CD1c-positive myeloid dendritic cell (primary cell): ENCODE data around the gene ACBD6.
"Not testable (repeated sequence)": the region's sequence is repeated elsewhere in the genome, so short reads cannot be mapped to it uniquely, and the experiment has no call there.

Experiments
- DNase-seq: peaks from one replicate; pipeline ENCODE4 v3.0.0-alpha.2; 2016; ENCODE audit errors: extremely low spot score

The ACBD6 gene, protein sequence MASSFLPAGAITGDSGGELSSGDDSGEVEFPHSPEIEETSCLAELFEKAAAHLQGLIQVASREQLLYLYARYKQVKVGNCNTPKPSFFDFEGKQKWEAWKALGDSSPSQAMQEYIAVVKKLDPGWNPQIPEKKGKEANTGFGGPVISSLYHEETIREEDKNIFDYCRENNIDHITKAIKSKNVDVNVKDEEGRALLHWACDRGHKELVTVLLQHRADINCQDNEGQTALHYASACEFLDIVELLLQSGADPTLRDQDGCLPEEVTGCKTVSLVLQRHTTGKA

DNA sequence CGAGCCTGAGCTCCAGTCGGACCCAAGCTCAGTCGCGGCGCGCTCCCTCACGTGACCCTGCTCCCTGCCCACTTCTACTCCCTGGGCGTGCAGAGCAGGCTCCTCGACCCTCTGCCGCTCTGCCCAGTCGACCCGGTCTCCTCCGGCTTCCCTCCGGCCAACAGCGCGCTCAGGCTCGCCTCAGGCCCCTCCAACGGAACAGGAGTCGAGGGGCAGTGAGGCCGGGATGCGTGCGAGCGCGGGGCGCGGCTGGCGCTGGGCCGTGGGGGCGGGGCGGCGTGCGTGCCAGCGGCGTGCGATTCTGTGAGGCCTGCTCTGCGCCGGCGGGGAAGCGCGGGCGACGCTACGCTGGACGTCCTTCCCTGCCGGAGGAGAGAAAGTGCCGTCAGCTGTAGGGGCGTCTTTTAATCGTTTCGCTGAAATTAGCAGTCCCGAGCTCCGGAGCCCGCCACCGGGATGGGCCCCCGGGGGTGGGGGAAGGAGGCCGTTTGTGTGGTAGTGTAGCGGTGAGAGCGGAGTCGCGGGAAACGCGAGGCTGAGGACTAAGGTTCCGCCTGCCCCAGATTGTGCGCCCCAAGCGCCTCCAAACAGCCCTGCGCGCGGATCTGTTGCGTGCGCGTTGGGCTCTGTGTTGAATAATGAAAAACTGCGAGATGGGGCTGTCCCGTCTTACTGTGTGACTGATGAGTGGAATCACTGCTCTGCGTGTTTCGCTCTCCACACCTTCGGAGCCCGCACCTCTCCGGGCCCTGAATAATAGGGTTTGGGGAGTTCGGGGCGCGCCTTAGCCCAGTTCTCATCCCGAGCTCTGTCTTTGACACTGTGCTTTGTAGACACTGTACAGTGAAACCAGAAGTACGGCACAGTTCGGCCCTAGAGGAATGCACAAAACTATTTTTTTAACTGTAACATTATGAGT, at the start of gene ACBD6:
ACBD6 (minus strand) TSS at position 217 of the 919 bp plus-strand sequence. CDS start 311 bp downstream, outside the sequence.
- peak; percentile 88 for DNase-seq

GRCh38 chr1:180551997-180552396, 49.6 kb upstream of the ACBD6 start:
- no peak for DNase-seq

GRCh38 chr1:180550241-180550640, 47.9 kb upstream of the ACBD6 start:
- DNase-seq, result no peak

GRCh38 chr1:180549770-180550169, 47.4 kb upstream of the ACBD6 start:
- DNase-seq, result not testable (repeated sequence)

DNA sequence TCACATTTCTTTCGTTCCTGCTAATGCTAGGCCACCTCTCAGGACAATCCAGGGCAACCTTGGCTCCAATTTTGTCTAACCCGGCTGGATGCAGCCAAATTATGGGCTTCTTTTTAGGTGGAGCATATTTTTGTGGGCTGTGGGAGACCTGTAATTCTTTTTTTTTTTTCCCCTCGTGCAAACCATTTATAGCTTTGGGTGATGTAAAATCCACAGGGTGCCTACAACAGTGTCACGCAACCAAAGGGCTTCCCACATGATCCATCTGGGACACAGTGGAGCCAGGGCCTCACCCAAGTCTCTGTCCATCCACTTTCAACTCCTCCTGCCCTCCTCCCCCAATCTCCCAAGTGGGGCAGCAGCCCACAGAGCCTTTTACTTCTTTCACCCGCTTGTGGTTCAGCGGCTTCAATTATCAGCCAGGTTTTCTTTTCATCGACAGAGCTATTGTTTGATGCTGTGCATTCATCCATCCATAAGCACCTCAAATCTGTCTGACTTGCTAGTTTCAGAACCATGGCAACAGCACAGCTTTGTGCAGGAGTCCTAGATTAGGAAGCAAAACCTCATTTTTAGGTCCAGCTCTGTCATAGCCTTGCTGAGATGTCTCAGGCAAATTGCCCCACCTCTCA, 46.4 kb upstream of the ACBD6 start:
- DNase-seq, result no peak

DNA sequence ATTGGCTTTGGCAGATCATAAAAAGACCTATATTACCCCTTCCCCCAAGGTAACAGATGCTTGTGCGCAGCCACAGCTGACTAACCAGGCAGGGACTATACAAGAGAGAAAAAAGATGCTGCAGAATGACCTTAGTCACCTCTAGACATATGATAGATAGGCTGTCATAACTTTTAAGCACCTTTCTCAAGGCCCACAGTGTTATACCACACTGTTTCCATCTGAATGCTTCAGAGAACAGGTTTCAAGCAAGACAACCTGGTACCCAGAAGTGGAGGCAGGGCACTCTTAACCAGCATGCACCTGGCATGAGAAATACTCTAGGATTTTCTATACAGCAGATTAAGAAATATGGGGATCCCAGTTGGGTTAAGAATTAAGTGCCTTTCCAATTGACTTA, 43.6 kb upstream of the ACBD6 start:
- DNase-seq, result no peak

- DNase-seq, result no peak
These were observed 41.7 kb upstream of the ACBD6 start for GRCh38 chr1:180544050-180544449.

GRCh38 chr1:180542838-180543145, 40.4 kb upstream of the ACBD6 start:
- DNase-seq, result no peak

DNA sequence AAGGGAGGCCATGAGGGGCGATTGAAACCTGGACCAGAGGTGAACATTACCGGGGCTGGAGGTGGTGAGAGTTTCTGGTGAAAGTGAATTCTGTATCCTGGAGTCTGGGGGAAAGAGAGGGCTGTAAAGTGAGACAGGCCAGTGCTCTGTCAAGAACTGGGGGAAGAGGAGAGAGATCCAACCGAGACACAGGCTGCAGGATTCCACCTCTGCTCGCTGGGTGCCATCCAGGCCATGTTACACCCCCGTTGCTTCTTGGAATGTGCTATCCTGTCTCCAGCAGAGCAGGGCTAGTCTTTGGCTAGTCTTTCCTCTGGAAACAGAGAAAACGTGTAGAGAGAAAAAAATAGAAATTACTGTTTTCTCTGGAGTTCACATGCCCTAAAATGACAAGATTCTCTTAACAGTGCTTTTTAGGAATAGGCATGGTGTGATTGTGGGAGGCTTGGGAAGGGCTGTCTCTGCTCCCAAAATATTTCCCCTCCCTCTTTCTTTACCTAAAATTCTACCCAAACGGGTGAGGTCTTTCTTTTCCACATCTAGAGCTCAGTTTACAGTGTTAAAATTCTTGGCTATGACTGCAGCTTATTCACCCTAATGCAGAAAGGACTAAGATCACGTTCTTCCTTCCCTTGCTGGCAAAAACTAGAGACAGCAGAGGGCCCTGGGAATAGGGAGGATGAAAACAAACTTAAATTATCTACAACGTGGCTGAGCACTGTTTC, 39.9 kb upstream of the ACBD6 start:
- no peak for DNase-seq

GRCh38 chr1:180540697-180541594, 38.6 kb upstream of the ACBD6 start:
- DNase-seq, result no peak

DNA sequence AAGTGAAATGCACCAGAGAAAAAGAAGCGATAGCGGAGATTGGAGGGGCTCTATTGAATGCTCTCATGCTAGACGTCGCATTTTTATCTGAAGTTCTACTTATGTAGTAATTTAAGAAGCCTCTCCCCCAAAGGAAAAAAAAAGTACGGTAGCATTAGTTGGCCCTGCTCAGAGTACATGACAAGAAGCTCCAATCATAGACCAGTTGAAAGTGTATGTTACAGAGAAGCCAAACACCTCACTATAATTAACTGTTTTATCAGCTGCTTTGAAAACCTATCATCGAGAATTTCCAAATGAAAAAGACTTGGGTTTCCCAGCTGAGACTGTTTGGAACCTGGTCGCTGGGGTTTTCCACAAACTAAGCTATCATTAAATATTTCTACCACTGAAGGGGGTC, 36.8 kb upstream of the ACBD6 start:
- DNase-seq, result no peak

DNA sequence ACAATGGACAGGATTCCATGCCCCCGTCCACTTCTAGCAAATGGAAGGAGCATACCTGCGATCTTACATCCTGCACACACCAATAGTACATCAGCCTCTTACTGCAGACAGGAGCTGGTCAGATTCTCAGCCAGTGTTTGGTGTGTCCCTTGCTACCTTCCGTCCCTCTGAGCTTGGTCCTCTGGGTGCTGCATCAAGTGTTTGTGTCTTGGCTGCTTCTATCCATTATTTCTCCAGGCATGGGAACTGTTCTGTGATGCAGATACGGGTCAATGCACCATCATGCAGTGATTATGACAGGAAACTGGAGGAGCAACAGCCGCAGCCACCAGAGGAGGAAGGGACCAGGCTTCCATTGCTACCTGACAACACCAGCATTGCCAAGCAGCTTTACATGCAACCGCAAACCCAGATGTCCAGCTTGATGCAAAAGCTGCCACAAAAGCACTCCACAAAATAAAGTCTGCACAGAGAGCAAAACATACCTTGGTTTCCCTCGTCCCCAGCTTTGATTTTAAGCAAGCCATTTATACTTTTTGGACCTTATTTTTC, 34.5 kb upstream of the ACBD6 start:
- no peak for DNase-seq

DNA sequence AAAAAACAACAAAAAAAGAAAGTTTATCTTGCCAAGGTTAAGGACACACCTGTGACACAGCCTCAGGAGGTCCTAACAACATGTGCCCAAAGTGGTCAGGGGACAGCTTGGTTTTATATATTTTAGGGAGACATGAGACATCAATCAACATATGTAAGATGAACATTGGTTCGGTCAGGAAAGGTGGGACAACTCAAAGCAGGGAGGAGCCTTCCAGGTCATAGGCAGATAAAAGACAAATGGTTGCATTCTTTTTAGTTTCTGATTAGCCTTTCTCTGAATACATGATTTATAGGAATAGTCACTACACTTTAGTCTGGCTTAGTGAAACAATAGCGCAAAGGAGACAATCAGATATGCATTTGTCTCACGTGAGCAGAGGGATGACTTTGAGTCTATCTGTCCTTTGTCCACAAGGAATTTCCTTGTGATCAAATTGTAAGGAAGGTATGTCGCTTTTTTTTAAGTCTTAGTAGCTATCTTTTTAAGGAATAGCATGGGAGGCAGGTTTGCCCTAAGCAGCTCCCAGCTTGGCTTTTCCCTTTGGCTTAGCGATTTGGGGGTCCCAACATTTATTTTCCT, 33.1 kb upstream of the ACBD6 start:
- DNase-seq, result no peak

DNA sequence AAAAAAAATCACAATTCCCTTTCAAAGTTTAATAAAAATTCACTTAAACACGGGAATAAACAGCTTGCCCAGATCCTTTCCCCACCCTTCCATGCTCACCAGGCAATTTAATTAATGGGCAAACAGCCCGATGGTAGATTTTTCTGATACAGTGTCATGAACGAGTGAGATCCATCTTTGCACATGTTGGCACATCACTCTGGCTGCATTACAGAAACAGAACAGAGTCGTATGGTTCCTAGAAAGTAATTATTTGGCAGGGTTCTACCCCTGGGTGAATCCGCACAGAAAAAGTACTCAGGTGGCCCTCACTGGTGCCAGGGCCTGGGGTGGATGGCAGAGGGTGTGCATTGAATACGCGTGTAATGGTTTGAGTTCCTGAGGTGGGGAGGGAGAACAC, 31.8 kb upstream of the ACBD6 start:
- DNase-seq, result no peak

DNA sequence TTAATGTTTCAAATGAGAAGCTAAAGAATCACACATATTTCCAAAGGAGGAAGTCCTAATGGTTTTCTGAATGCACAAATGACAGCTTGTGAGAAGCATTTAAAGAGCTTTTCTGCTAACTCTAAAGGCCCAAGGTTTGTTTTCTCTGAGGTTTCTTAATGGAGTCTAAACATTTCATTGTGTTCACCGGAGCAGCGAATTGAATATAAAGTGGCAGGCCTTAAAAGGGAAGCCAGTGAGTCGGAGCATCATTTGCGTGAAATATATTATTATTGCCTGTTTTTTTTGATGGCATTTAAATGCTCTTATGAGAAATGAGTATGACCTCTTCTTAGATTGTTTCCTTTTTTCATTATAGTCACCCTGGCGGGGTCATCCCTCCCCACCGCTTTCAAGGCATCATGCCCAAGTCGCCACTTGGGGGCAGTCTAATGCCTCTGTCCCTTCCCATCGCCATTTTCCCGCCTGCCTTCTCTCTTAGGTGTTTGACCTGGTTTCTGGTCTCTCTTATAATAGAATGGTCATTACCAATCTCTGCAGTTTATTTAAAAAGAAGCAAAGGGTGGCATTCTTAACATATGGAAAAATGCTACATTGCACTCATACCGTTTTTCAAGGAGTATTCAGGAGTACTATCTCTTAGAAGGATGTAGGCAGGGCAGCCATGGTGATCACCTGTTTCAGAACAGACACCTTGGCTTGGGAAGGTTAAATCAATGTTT, 31.1 kb upstream of the ACBD6 start:
- DNase-seq, result peak; percentile 65

- DNase-seq, result no peak
These were observed 30.5 kb upstream of the ACBD6 start for GRCh38 chr1:180532854-180533253.

- no peak for DNase-seq
These were observed 28.1 kb upstream of the ACBD6 start for GRCh38 chr1:180530501-180530900.

GRCh38 chr1:180528868-180529470, 26.6 kb upstream of the ACBD6 start:
- no peak for DNase-seq

DNA sequence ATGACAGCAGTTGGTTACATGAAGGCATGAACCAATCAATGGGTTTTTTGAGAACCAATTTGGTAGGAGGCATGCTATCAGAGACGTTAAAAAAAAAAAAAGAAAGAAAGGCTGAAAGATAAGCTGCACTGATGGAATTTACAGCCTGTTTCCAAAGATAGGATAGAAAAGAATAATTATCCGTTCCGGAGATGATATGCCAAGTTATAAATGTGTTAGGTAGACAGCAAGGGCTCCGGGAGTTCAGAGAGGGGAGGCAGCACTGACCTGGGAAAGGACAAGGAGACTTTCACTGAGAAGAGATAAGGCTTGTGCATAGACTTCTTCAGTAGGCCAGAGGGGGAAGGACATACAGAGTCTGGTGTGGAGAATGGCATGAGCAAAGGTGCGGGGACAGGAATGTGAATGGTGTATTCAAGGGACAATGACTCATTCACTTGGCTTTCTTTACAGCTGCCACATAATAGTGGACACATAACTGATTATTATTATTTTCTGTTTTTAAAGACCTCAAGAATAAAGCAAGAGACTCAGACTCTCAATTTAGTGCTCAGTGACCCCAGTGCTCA, 24.8 kb upstream of the ACBD6 start:
- no peak for DNase-seq
